Measurements from ENCODE around the gene LEMD1. TPM values are rescaled to one million over a fixed set of nuclear protein-coding genes. Genes with fewer than 3 reads are reported as not detected.

LEMD1 gene
- total RNA-seq, 1 donor from 2014 or later, result not detected

DNA sequence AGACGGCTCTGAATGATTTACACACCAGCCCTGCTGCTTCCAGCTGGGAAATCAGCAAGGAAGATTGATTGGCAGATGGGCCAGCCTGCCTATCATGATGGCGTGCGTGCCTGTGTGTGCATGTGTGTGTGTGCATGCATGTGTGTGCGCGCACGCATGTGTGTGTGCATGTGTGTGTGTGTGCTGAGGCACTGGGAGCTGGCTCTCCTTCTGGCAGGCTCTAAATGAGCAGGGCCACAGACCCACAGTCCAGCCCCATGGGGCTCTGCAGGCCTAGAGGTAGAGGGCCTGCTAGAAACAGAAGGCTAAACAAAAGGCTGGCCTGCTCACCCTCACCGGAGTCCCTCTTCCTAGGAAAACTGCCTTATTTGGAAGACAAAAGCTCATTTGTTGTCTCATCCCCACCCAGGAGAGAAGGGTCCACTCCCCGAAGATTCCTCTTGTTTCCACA lies 71.1 kb downstream of the LEMD1 start:
- H3K27me3 Mint-ChIP-seq (ENCODE audit: low read depth), result peaks cover 33% of the 10 kb centered on the region

DNA sequence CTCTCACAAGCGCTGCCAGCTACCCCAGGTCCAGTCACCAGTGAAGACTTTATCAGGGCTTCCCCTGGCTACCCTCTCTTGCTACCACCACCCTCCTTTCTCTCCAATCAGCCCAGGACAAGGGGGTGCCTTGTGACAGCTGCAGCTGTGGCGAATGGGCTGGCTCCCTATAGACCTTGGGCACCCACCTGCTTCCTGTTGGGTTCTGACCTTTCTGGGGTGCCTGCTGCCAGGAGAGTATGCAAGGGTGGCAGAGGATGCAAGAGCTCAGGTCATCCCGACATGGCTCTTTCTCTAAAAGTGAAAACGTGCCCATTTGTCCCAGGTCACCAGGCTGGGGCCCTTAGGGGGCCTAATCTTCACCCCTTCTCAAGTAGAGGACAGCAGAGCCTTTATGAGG lies 71.7 kb downstream of the LEMD1 start:
- Mint-ChIP-seq H3K36me3 (ENCODE audit: low read depth) (no peaks in the 10 kb centered on the region), H3K4me3 (ENCODE audit: low read depth) (no peak overlapping the region), H3K4me1 (ENCODE audit: low read depth) (no peaks in the 10 kb centered on the region), H3K27ac (no peak overlapping the region), H3K27me3 (ENCODE audit: low read depth) (peaks cover 39% of the 10 kb centered on the region), H3K9me3 (no peaks in the 10 kb centered on the region)
- intact Hi-C loops (cut with micrococcal nuclease), result no loop called here
- no peak for DNase-seq (ENCODE audit: low spot score)

More for the DNA sequence above, 71.1 kb downstream of the LEMD1 start:
- no peak overlapping the region for H3K4me3 Mint-ChIP-seq (ENCODE audit: low read depth)
- no peaks in the 10 kb centered on the region for H3K9me3 Mint-ChIP-seq
- no peaks in the 10 kb centered on the region for H3K36me3 Mint-ChIP-seq (ENCODE audit: low read depth)
- no peaks in the 10 kb centered on the region for H3K4me1 Mint-ChIP-seq (ENCODE audit: low read depth)
- intact Hi-C loops (cut with micrococcal nuclease), result no loop called here
- no peak for DNase-seq (ENCODE audit: low spot score)
- H3K27ac Mint-ChIP-seq, result no peak overlapping the region

GRCh38 chr1:205348554-205349487 lies 73.0 kb downstream of the LEMD1 start:
- H3K36me3 Mint-ChIP-seq (ENCODE audit: low read depth), result no peaks in the 10 kb centered on the region

GRCh38 chr1:205346956-205347574 lies 74.8 kb downstream of the LEMD1 start:
- Mint-ChIP-seq H3K9me3 (no peaks in the 10 kb centered on the region), H3K36me3 (ENCODE audit: low read depth) (no peaks in the 10 kb centered on the region), H3K4me1 (ENCODE audit: low read depth) (peaks cover 6% of the 10 kb centered on the region), H3K4me3 (ENCODE audit: low read depth) (no peak overlapping the region), H3K27ac (no peak overlapping the region), H3K27me3 (ENCODE audit: low read depth) (peaks cover 58% of the 10 kb centered on the region)
- intact Hi-C loops (cut with micrococcal nuclease), result no loop called here
- no peak for DNase-seq (ENCODE audit: low spot score)

More at GRCh38 chr1:205348554-205349487, 73.0 kb downstream of the LEMD1 start:
- Mint-ChIP-seq H3K4me3 (ENCODE audit: low read depth) (no peak overlapping the region), H3K4me1 (ENCODE audit: low read depth) (peaks cover 6% of the 10 kb centered on the region), H3K27ac (no peak overlapping the region), H3K9me3 (no peaks in the 10 kb centered on the region), H3K27me3 (ENCODE audit: low read depth) (peaks cover 47% of the 10 kb centered on the region)
- intact Hi-C loops (cut with micrococcal nuclease), result no loop called here
- no peak for DNase-seq (ENCODE audit: low spot score)

GRCh38 chr1:205345761-205346160 lies 76.1 kb downstream of the LEMD1 start:
- no peaks in the 10 kb centered on the region for H3K36me3 Mint-ChIP-seq (ENCODE audit: low read depth)
- H3K9me3 Mint-ChIP-seq, result no peaks in the 10 kb centered on the region
- peaks cover 68% of the 10 kb centered on the region for H3K27me3 Mint-ChIP-seq (ENCODE audit: low read depth)
- intact Hi-C loops (cut with micrococcal nuclease), result no loop called here
- no peak overlapping the region for H3K4me3 Mint-ChIP-seq (ENCODE audit: low read depth)
- DNase-seq (ENCODE audit: low spot score), result no peak
- peaks cover 6% of the 10 kb centered on the region for H3K4me1 Mint-ChIP-seq (ENCODE audit: low read depth)
- no peak overlapping the region for H3K27ac Mint-ChIP-seq

DNA sequence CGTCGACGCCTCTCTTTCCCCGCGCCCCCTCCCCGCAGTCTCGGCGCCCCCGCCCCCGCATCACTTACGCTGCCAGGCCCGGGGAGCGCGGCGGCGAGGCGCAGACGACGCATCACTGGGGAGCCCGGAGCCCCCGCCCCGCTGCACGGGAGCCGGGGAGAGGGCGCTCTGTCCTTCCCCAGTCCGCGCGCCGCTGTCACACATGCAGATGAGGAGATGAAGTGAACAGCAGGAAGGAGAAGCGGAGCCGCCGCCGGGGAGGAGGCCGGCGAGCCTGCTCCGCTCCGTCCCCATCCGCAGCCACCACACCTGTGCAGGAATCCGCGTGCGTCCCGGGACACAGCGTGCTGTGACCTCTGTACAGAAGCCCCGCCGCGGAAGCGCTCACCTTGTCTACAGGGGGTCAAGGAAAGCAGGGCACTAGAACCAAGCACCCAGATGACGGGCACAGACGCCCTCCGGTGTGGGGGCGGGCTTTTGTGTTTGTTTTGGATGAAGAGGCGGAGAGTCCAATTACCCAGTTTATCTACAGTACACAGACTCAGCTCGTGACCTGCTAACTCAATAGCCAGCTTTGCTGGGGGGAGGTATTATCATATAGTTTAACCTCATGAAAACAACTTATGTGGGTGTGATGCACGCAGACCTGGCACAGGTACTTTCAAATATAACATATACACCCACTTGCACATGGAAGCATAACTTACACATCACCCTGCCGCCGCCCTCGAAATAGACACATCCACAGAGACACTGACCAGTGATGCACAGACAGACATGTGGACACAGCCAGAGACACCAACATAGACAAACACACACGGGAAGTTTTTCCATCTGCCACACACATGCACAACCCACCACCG lies 77.6 kb downstream of the LEMD1 start:
- H3K27me3 Mint-ChIP-seq (ENCODE audit: low read depth), result peaks cover 61% of the 10 kb centered on the region
- no peak overlapping the region for H3K27ac Mint-ChIP-seq
- intact Hi-C loops (cut with micrococcal nuclease), result no loop called here
- H3K4me3 Mint-ChIP-seq (ENCODE audit: low read depth), result peak overlapping the region; percentile 33
- DNase-seq (ENCODE audit: low spot score), result no peak
- H3K36me3 Mint-ChIP-seq (ENCODE audit: low read depth), result no peaks in the 10 kb centered on the region
- peaks cover 6% of the 10 kb centered on the region for H3K4me1 Mint-ChIP-seq (ENCODE audit: low read depth)
- no peaks in the 10 kb centered on the region for H3K9me3 Mint-ChIP-seq

DNA sequence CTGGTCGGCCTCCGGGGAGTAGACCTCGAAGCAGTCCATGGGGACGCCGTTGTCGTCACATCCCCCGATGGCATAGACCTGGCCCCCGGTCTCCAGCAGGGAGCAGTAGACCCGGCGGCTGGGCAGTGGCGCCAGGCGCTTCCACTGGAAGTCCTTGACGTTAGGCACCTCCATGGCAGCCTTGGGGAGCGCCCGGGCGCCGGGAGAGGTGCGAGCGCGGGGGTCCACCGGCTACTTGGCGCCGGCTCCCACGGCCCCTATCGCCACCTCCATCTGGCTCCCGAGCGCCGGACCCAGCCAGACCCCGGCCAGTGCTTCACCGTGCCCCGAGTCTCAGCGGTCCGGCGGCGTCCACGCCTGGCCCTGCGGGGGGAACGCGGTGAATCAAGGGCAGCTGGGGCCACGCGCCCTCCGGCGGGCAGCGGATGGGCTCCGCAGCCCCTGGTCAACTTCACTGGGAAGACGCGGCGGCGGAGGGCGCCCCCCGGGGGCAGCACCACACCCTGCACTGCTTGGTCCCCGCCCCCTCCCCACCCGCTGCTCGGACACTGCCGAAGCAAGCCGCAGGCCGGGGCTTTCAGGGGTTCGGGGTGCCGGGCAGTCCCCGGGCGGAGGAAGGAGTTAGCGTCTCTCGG lies 78.3 kb downstream of the LEMD1 start:
- H3K27ac Mint-ChIP-seq, result no peak overlapping the region
- no peaks in the 10 kb centered on the region for H3K36me3 Mint-ChIP-seq (ENCODE audit: low read depth)
- peaks cover 63% of the 10 kb centered on the region for H3K27me3 Mint-ChIP-seq (ENCODE audit: low read depth)
- no peak for DNase-seq (ENCODE audit: low spot score)
- no peak overlapping the region for H3K4me3 Mint-ChIP-seq (ENCODE audit: low read depth)
- H3K4me1 Mint-ChIP-seq (ENCODE audit: low read depth), result peaks cover 6% of the 10 kb centered on the region
- no peaks in the 10 kb centered on the region for H3K9me3 Mint-ChIP-seq
- intact Hi-C loops (cut with micrococcal nuclease), result no loop called here

DNA sequence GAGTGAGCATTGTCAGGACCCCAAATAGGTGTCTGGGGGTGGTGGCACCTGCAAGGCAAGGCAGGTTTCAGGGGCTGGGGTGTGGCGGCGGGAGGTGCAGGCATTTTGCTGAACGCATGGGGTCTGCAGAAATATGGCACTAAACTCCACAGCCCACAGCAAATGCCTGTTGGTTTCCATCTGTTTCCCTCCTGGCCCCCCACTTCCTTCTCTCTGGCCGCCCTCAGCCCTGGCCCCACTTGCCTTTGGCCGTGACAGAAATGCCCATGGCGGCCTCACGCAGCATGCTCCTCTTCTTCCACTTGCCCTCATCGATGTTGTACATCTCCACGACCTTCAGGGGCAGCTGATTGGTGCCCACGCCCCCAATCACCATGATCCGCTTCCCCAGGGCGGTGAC lies 78.9 kb downstream of the LEMD1 start:
- DNase-seq (ENCODE audit: low spot score), result no peak
- peaks cover 6% of the 10 kb centered on the region for H3K4me1 Mint-ChIP-seq (ENCODE audit: low read depth)
- no peaks in the 10 kb centered on the region for H3K9me3 Mint-ChIP-seq
- no peak overlapping the region for H3K4me3 Mint-ChIP-seq (ENCODE audit: low read depth)
- H3K27me3 Mint-ChIP-seq (ENCODE audit: low read depth), result peaks cover 65% of the 10 kb centered on the region
- no peaks in the 10 kb centered on the region for H3K36me3 Mint-ChIP-seq (ENCODE audit: low read depth)
- intact Hi-C loops (cut with micrococcal nuclease), result no loop called here
- H3K27ac Mint-ChIP-seq, result no peak overlapping the region

GRCh38 chr1:205340676-205341075 lies 81.2 kb downstream of the LEMD1 start:
- no peaks in the 10 kb centered on the region for H3K9me3 Mint-ChIP-seq
- H3K4me1 Mint-ChIP-seq (ENCODE audit: low read depth), result peaks cover 6% of the 10 kb centered on the region
- peaks cover 55% of the 10 kb centered on the region for H3K27me3 Mint-ChIP-seq (ENCODE audit: low read depth)
- no peaks in the 10 kb centered on the region for H3K36me3 Mint-ChIP-seq (ENCODE audit: low read depth)
- H3K27ac Mint-ChIP-seq, result no peak overlapping the region
- H3K4me3 Mint-ChIP-seq (ENCODE audit: low read depth), result no peak overlapping the region
- no peak for DNase-seq (ENCODE audit: low spot score)
- intact Hi-C loops (cut with micrococcal nuclease), result no loop called here

- DNase-seq (ENCODE audit: low spot score), result no peak
- H3K36me3 Mint-ChIP-seq (ENCODE audit: low read depth), result no peaks in the 10 kb centered on the region
- no peak overlapping the region for H3K4me3 Mint-ChIP-seq (ENCODE audit: low read depth)
- no peak overlapping the region for H3K27ac Mint-ChIP-seq
- peaks cover 45% of the 10 kb centered on the region for H3K27me3 Mint-ChIP-seq (ENCODE audit: low read depth)
- intact Hi-C loops (cut with micrococcal nuclease), result loop anchor here (10.0 kb wide), 1 partner anchor 115 kb away; the partner anchor contains the start of gene BLACAT1
- H3K9me3 Mint-ChIP-seq, result no peaks in the 10 kb centered on the region
- H3K4me1 Mint-ChIP-seq (ENCODE audit: low read depth), result peaks cover 6% of the 10 kb centered on the region
Observed at GRCh38 chr1:205339717-205340116, 82.1 kb downstream of the LEMD1 start.

GRCh38 chr1:205339197-205339702 lies 82.6 kb downstream of the LEMD1 start:
- DNase-seq (ENCODE audit: low spot score), result no peak
- Mint-ChIP-seq H3K27ac (peak overlapping the region; percentile 46), H3K4me1 (ENCODE audit: low read depth) (peaks cover 2% of the 10 kb centered on the region), H3K27me3 (ENCODE audit: low read depth) (peaks cover 45% of the 10 kb centered on the region), H3K4me3 (ENCODE audit: low read depth) (no peak overlapping the region), H3K9me3 (no peaks in the 10 kb centered on the region), H3K36me3 (ENCODE audit: low read depth) (no peaks in the 10 kb centered on the region)
- intact Hi-C loops (cut with micrococcal nuclease), result loop anchor here (10.0 kb wide), 1 partner anchor 116 kb away; the partner anchor contains the start of gene BLACAT1

DNA sequence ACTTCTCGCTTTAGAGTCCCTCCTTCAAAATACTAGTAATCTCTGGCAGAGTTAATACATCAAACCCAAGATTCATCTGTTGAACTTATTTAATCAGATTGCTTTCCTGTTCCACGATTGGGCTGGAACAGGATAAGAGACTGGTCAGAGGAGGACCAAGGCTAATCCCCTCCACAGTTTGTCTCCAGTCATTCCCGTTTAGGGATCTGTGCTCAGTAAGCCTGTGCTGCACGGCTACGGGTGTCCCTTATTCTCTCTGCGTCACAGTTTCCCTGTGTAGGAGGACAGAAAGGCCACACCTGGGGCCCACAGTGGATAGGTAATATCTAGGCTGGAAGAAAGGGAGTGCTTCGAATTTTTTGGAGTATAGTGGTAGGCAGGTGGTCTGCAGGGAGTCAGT lies 83.8 kb downstream of the LEMD1 start:
- peaks cover 46% of the 10 kb centered on the region for H3K27me3 Mint-ChIP-seq (ENCODE audit: low read depth)
- no peaks in the 10 kb centered on the region for H3K9me3 Mint-ChIP-seq
- H3K27ac Mint-ChIP-seq, result no peak overlapping the region
- DNase-seq (ENCODE audit: low spot score), result no peak
- H3K4me1 Mint-ChIP-seq (ENCODE audit: low read depth), result no peaks in the 10 kb centered on the region
- no peaks in the 10 kb centered on the region for H3K36me3 Mint-ChIP-seq (ENCODE audit: low read depth)
- intact Hi-C loops (cut with micrococcal nuclease), result loop anchor here (10.0 kb wide), 1 partner anchor 117 kb away; the partner anchor contains the start of gene BLACAT1
- H3K4me3 Mint-ChIP-seq (ENCODE audit: low read depth), result no peak overlapping the region

Data from activated T-helper 2 cell treated with anti-CD3 and anti-CD28 coated beads, Interferon-gamma antibody, Interleukin-2, Interleukin-4, amounts not matched to agents 10 μg/mL and 5 μg/mL and 100 μg/mL, durations not matched to agents 14 hours and 24 hours and 36 hours (primary cell).